ENCODE data around the gene AP4S1. TPM values are rescaled to one million over a fixed set of nuclear protein-coding genes. Genes with fewer than 3 reads are reported as not detected.
"Not testable (repeated sequence)": the region's sequence is repeated elsewhere in the genome, so short reads cannot be mapped to it uniquely, and the experiment has no call there.

AP4S1 gene
- total RNA-seq, 1 donor from 2014 or later, result 5.3 TPM

DNA sequence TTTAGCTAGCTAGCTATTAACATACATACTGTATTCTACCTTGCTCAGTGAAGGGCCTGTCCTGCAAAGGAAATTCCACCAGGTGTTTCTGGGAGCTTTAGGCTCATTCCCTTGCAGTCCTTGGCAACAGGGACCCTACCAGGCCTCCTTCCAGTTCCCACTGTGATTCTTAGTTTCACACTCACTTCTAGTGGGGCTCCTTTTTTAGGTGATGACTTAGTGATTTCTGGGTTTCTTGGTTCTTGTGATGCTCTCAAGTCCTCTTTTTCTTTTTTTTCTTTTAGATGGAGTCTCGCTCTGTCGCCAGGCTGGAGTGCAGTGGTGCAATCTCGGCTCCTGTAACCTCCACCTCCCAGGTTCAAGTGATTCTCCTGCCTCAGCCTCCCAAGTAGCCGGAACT, 11.1 kb downstream of the AP4S1 start:
- no peak overlapping the region for H3K4me3 Mint-ChIP-seq (ENCODE audit: unreplicated experiment)
- H3K4me1 Mint-ChIP-seq (ENCODE audit: low read depth), result peaks cover 13% of the 10 kb centered on the region
- H3K36me3 Mint-ChIP-seq (ENCODE audit: low read depth), result peaks cover 3% of the 10 kb centered on the region
- TF ChIP-seq, protein P1, sequence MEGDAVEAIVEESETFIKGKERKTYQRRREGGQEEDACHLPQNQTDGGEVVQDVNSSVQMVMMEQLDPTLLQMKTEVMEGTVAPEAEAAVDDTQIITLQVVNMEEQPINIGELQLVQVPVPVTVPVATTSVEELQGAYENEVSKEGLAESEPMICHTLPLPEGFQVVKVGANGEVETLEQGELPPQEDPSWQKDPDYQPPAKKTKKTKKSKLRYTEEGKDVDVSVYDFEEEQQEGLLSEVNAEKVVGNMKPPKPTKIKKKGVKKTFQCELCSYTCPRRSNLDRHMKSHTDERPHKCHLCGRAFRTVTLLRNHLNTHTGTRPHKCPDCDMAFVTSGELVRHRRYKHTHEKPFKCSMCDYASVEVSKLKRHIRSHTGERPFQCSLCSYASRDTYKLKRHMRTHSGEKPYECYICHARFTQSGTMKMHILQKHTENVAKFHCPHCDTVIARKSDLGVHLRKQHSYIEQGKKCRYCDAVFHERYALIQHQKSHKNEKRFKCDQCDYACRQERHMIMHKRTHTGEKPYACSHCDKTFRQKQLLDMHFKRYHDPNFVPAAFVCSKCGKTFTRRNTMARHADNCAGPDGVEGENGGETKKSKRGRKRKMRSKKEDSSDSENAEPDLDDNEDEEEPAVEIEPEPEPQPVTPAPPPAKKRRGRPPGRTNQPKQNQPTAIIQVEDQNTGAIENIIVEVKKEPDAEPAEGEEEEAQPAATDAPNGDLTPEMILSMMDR (IDR thresholded peaks at IDR 0.05), result no peak
- DNase-seq (ENCODE audit: low spot score), result no peak
- H3K27ac Mint-ChIP-seq (ENCODE audit: unreplicated experiment), result no peak overlapping the region
- no peaks in the 10 kb centered on the region for H3K9me3 Mint-ChIP-seq (ENCODE audit: low read depth)
- no peaks in the 10 kb centered on the region for H3K27me3 Mint-ChIP-seq (ENCODE audit: low read depth)

DNA sequence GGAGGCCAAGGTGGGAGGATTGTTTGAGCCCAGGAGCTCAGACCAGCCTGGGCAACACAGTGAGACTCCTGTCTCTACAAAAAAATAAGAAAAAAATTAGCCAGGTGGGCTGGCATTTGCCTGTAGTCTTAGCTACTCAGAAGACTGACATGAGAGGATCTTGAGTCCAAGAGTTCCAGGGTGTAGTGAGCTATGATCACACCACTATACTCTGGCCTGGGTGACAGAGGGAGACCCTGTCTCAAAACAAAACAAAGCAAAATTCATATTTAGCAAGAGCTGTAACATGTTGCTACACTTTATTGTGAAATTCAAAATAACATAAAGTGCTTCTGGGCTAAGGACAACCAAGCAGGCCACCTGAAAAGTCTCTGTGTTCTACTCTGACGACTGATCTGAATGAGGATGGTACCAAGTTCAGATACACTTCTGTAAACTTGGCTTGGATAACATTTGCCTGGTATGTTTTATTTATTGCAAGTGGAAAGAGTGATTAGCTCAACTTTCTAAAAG, 12.3 kb downstream of the AP4S1 start:
- no peaks in the 10 kb centered on the region for H3K9me3 Mint-ChIP-seq (ENCODE audit: low read depth)

DNA sequence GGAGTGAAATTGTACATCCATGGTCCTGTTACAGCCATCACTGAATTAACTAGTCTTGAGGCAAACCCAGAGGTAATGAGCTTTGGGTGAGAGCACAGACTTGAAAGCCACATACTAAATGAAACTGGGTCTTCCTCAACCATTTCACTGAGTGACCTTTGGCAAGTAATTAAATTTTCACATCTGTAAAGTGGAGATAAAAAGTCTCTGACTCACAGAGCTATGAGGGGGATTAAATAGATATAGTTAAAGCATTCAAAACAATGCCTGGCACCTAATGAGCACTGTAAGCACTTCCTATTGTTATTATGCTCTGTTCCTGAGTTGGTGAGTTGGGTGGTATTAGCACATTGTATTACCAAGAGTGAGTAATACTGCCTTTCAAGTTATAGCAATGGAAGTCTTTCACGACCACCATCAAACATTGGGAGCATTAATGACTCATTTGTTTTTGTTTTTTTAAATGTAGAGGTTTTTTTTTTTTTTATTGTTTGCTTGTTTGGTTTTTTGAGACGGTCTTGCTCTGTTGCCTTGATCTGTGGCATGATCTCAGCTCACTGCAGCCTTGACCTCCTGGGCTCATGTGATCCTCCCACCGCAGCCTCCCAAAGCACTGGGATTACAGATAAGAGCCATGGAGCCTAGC, 13.2 kb downstream of the AP4S1 start:
- no peak overlapping the region for H3K4me3 Mint-ChIP-seq (ENCODE audit: unreplicated experiment)
- no peak for DNase-seq (ENCODE audit: low spot score)
- peaks cover 3% of the 10 kb centered on the region for H3K36me3 Mint-ChIP-seq (ENCODE audit: low read depth)
- H3K27ac Mint-ChIP-seq (ENCODE audit: unreplicated experiment), result no peak overlapping the region
- no peaks in the 10 kb centered on the region for H3K27me3 Mint-ChIP-seq (ENCODE audit: low read depth)
- TF ChIP-seq, protein P1 (IDR thresholded peaks at IDR 0.05), result no peak
- peaks cover 4% of the 10 kb centered on the region for H3K4me1 Mint-ChIP-seq (ENCODE audit: low read depth)
- no peaks in the 10 kb centered on the region for H3K9me3 Mint-ChIP-seq (ENCODE audit: low read depth)

More for the DNA sequence above, 12.3 kb downstream of the AP4S1 start:
- H3K27me3 Mint-ChIP-seq (ENCODE audit: low read depth), result no peaks in the 10 kb centered on the region
- no peak overlapping the region for H3K27ac Mint-ChIP-seq (ENCODE audit: unreplicated experiment)
- DNase-seq (ENCODE audit: low spot score), result no peak
- no peak overlapping the region for H3K4me3 Mint-ChIP-seq (ENCODE audit: unreplicated experiment)
- H3K4me1 Mint-ChIP-seq (ENCODE audit: low read depth), result peaks cover 12% of the 10 kb centered on the region
- H3K36me3 Mint-ChIP-seq (ENCODE audit: low read depth), result peaks cover 3% of the 10 kb centered on the region
- TF ChIP-seq, protein P1 (IDR thresholded peaks at IDR 0.05), result no peak

DNA sequence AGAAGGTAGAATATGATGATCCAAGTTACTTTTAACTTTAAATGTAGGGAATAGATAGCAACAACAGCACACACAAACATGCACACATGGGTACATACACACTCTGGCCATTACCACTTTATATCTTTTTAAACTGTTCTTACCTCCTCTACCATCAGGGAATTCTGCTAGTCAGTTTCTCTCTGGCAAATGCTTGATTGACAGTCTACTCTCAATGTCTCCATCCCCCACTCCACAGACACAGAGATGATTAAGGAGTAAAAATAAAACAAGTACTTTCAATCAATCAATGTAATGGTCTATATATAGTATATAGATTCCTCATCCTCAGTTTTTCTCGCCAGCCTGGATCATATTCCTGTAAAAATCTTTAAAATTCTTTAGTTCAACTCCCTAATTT, 16.9 kb downstream of the AP4S1 start:
- no peaks in the 10 kb centered on the region for H3K9me3 Mint-ChIP-seq (ENCODE audit: low read depth)
- H3K4me1 Mint-ChIP-seq (ENCODE audit: low read depth), result no peaks in the 10 kb centered on the region
- TF ChIP-seq, protein P1 (IDR thresholded peaks at IDR 0.05), result no peak
- H3K4me3 Mint-ChIP-seq (ENCODE audit: unreplicated experiment), result no peak overlapping the region
- no peak for DNase-seq (ENCODE audit: low spot score)
- no peak overlapping the region for H3K27ac Mint-ChIP-seq (ENCODE audit: unreplicated experiment)
- no peaks in the 10 kb centered on the region for H3K27me3 Mint-ChIP-seq (ENCODE audit: low read depth)
- H3K36me3 Mint-ChIP-seq (ENCODE audit: low read depth), result peaks cover under 1% of the 10 kb centered on the region

DNA sequence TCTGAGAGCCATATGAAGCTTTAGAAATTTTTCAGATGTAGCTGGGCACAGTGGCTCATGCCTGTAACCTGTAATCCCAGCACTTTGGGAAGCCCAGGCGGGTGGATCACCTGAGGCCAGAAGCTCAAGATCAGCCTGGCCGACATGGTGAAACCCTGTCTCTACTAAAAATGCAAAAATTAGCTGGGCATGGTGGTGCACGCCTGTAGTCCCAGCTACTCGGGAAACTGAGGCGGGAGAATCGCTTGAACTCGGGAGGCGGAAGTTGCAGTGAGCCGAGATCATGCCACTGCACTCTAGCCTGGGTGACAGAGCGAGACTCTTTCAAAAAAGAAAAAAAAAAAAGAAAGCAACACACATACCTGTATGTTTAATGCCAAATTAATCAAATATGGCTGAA, 17.4 kb downstream of the AP4S1 start:
- not testable (repeated sequence) for H3K27ac Mint-ChIP-seq (ENCODE audit: unreplicated experiment); H3K4me3 Mint-ChIP-seq (ENCODE audit: unreplicated experiment); H3K9me3 Mint-ChIP-seq (ENCODE audit: low read depth); DNase-seq (ENCODE audit: low spot score); H3K4me1 Mint-ChIP-seq (ENCODE audit: low read depth); H3K36me3 Mint-ChIP-seq (ENCODE audit: low read depth); H3K27me3 Mint-ChIP-seq (ENCODE audit: low read depth)

GRCh38 chr14:31043379-31043778, 17.9 kb downstream of the AP4S1 start:
- Mint-ChIP-seq H3K27me3 (ENCODE audit: low read depth) (no peaks in the 10 kb centered on the region), H3K4me1 (ENCODE audit: low read depth) (no peaks in the 10 kb centered on the region), H3K27ac (ENCODE audit: unreplicated experiment) (no peak overlapping the region), H3K9me3 (ENCODE audit: low read depth) (no peaks in the 10 kb centered on the region), H3K4me3 (ENCODE audit: unreplicated experiment) (no peak overlapping the region), H3K36me3 (ENCODE audit: low read depth) (no peaks in the 10 kb centered on the region)
- TF ChIP-seq, protein P1 (IDR thresholded peaks at IDR 0.05), result no peak
- no peak for DNase-seq (ENCODE audit: low spot score)

Data from chondrocyte (in vitro differentiated cells).